B cell (primary cell): ENCODE data around the gene MRTFB. TPM values are rescaled to one million over a fixed set of nuclear protein-coding genes. Genes with fewer than 3 reads are reported as not detected.

ENCODE experiments used
- ATAC-seq: fragments of 200-7000 bp; cut with Tn5 transposase; one replicate; pipeline ENCODE4 v1.10.0; 2021; ENCODE audit warnings: low read depth, mild to moderate bottlenecking, moderate number of reproducible peaks, moderate library complexity
- CTCF ChIA-PET: fragments of 350-600 bp; sonication (Branson Sonifier 250); formaldehyde crosslinking; loops from one replicate; lab custom pipeline; 2021; ENCODE audit warnings: antibody characterized with exemption, inconsistent platforms; lab: Charles Lee
- POLR2A ChIA-PET: fragments of 350-600 bp; sonication (Branson Sonifier 250); formaldehyde crosslinking; loops from one replicate; lab custom pipeline; 2021; ENCODE audit warnings: antibody characterized with exemption; lab: Charles Lee
- DNase-seq: peaks from one replicate; pipeline ENCODE4 v3.0.0; 2013
- H2AFZ ChIP-seq: 2 replicates; pipeline ENCODE4 v1.6.1; 2012; ENCODE audit warnings: mild to moderate bottlenecking, low read depth, low read length; ENCODE audit not compliant: insufficient read depth, poor library complexity, severe bottlenecking
- H3K27ac ChIP-seq, 2 donors: 1 replicate in 1 of 2; 2 replicates in 1 of 2; pipeline ENCODE4 v1.5.1; 2012 to 2013; ENCODE audit warnings: low read length in 2 of 2, mild to moderate bottlenecking in 2 of 2, moderate library complexity in 1 of 2
- H3K27me3 ChIP-seq, 4 experiments: fragments of 200-600 bp in 1 of 4; sonication (generic) in 1 of 4; replicated peaks in 1 of 4; 1 replicate in 2 of 4; 2 replicates in 2 of 4; pipeline versions ENCODE4 v1.6.1 to v1.7.0; 2013 to 2016; ENCODE audit warnings: low read length in 3 of 4, mild to moderate bottlenecking in 2 of 4, mixed read lengths in 1 of 4, moderate library complexity in 1 of 4; ENCODE audit not compliant: insufficient read depth in 4 of 4, control insufficient read depth in 3 of 4; ENCODE audit errors: control extremely low read depth in 1 of 4
- H3K36me3 ChIP-seq, 2 experiments: replicated peaks in 1 of 2; 1 replicate in 1 of 2; 2 replicates in 1 of 2; pipeline versions ENCODE4 v1.6.1 to v1.7.1; 2013; ENCODE audit warnings: low read length in 1 of 2; ENCODE audit not compliant: insufficient read depth in 2 of 2, control insufficient read depth in 1 of 2; ENCODE audit errors: control extremely low read depth in 1 of 2, extremely low read depth in 1 of 2
- H3K4me1 ChIP-seq, 2 donors: fragments of 200-600 bp in 1 of 2; sonication (generic) in 1 of 2; 1 replicate in 1 of 2; 2 replicates in 1 of 2; pipeline versions ENCODE4 v1.5.1 to v1.6.1; 2013 to 2017; ENCODE audit warnings: low read length in 2 of 2; ENCODE audit not compliant: control insufficient read depth in 2 of 2, insufficient read depth in 2 of 2
- H3K4me2 ChIP-seq: replicated peaks from 2 replicates; pipeline ENCODE3; 2012; ENCODE audit warnings: mild to moderate bottlenecking, low read depth, low read length; ENCODE audit not compliant: poor library complexity, severe bottlenecking
- H3K4me3 ChIP-seq, 5 experiments: fragments of 200-600 bp in 1 of 5; sonication (generic) in 1 of 5; 1 replicate in 3 of 5; 2 replicates in 2 of 5; pipeline versions ENCODE4 v1.5.1 to v1.7.0; 2011 to 2016; ENCODE audit warnings: low read length in 4 of 5, mild to moderate bottlenecking in 4 of 5, low read depth in 2 of 5, control low read depth in 1 of 5, moderate library complexity in 1 of 5; ENCODE audit not compliant: insufficient read depth in 1 of 5; ENCODE audit errors: control extremely low read depth in 1 of 5, extremely low read depth in 1 of 5
- H3K79me2 ChIP-seq: fragments of 200-600 bp; sonication (generic); one replicate; pipeline ENCODE4 v1.6.0; 2016; ENCODE audit warnings: low read length; ENCODE audit not compliant: control insufficient read depth, insufficient read depth
- H3K9ac ChIP-seq: fragments of 200-600 bp; sonication (generic); 2 replicates; pipeline ENCODE4 v1.6.1; 2017; ENCODE audit warnings: mild to moderate bottlenecking, low read length, moderate library complexity
- H3K9me3 ChIP-seq, 3 donors: one replicate each; pipeline versions ENCODE4 v1.6.1 to v1.7.1; 2013; ENCODE audit warnings: low read length in 2 of 3; ENCODE audit not compliant: control insufficient read depth in 2 of 3, insufficient read depth in 1 of 3; ENCODE audit errors: control extremely low read depth in 1 of 3
- H4K20me1 ChIP-seq: 2 replicates; pipeline ENCODE4 v1.6.0; 2012; ENCODE audit warnings: mild to moderate bottlenecking, low read length; ENCODE audit not compliant: insufficient read depth, control insufficient read depth, poor library complexity, severe bottlenecking
- H3K27ac Mint-ChIP-seq: one replicate; pipeline ENCODE4 v1.8.0; 2021; ENCODE audit warnings: mixed read lengths
- H3K27me3 Mint-ChIP-seq: one replicate; pipeline ENCODE4 v1.8.0; 2021; ENCODE audit warnings: mixed read lengths
- H3K4me1 Mint-ChIP-seq: one replicate; pipeline ENCODE4 v1.8.0; 2021; ENCODE audit warnings: mixed read lengths
- H3K4me3 Mint-ChIP-seq: one replicate; pipeline ENCODE4 v1.8.0; 2021; ENCODE audit warnings: mixed read lengths
- H3K9me3 Mint-ChIP-seq: one replicate; pipeline ENCODE4 v1.8.0; 2022; ENCODE audit warnings: mixed read lengths; ENCODE audit not compliant: insufficient read depth
- EZH2 ChIP-seq: IDR thresholded peaks from 2 replicates; pipeline ENCODE4 v1.6.1; 2012; ENCODE audit warnings: borderline replicate concordance, low read depth, mild to moderate bottlenecking, moderate library complexity, low read length; ENCODE audit not compliant: insufficient read depth, poor library complexity, severe bottlenecking
- WGBS: methylation state at CpG from one replicate; pipeline ENCODE4 v1.1.5; 2013; ENCODE audit warnings: missing lambda C conversion rate; ENCODE audit not compliant: insufficient coverage; 5-methylcytosine and 5-hydroxymethylcytosine counted together
- intact Hi-C: fragments of 100-400 bp; cut with micrococcal nuclease; formaldehyde crosslinking; loops from one replicate; pipeline ENCODE4 v1.10.0; 2022
- polyA plus RNA-seq: library from polyadenylated mRNA; depleted of rRNA; stranded (reverse); fragments of >200 nt; gene quantifications from 2 replicates; pipeline ENCODE4 v1.2.3, GENCODE V29; 2012
- total RNA-seq, 2 donors: library from RNA; stranded (reverse); fragments of 120-200 nt in 1 of 2; gene quantifications; 1 replicate in 1 of 2; 2 replicates in 1 of 2; pipeline versions ENCODE4 v1.2.3 to v1.2.4, GENCODE V29; 2013 to 2022
- TF ChIP-seq, protein P1 (sequence below): fragments of 200-600 bp; IDR thresholded peaks from one replicate; pipeline ENCODE4 v1.8.0; 2022; ENCODE audit warnings: antibody characterized with exemption, mild to moderate bottlenecking

MRTFB gene
- total and polyA plus RNA-seq, 2 donors (not counting 1 experiment from before 2014, with no cell fraction given): 6.6 to 39.5 TPM

DNA sequence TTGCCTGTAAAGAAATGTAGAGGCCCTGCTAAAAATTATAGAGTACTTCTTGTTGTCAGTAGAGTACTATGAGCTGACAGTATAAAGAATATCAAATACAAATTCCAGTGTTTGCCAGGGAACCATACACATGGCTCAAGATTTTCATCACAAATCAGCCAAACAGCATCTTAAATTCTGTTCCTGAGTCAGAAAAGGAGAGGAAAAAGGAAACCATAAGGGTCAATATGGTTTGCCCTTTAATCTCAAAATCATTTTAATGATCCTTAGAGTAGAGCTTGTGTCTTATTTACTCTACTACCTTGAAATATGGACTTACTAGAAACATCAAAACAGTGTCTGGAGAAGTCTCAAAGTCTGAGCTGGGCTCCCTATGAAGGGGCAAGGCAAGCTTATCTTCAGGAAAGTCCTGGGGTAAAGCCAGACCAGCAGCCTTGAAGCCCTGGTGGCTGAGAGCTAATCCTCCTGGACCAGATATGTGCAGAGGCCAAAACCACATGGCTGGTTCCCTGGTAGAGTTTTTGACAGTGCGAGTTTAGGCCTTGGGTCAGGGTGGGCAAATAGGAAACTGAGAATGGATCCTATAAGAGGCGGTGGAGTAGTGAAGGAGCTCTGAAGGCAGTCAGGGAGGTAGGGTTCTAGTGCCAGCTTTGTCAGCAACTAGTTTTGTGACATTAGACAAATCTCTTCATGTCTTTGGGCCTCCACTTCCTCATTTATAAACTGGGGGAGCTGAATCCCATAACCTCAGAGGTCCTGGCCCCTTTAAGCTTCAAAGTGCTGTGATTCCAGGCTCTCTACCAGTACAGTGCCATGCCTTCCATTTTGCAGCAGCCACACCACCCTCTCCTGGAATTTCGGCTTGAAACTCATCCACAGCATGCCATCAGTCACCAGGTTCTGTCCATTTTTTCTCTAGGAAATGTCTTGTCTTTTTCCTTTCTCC, 38.9 kb downstream of the MRTFB start:
- Histone ChIP-seq H2AFZ (no peak overlapping the region), H3K79me2 (peaks cover 29% of the 10 kb centered on the region), H3K4me2 (no peak overlapping the region), H4K20me1 (no peaks in the 10 kb centered on the region), H3K27me3 (no peaks in the 10 kb centered on the region), H3K9ac (no peak overlapping the region), H3K27ac (no peak overlapping the region), H3K4me3 (no peak overlapping the region), H3K4me1 (no peaks in the 10 kb centered on the region), H3K36me3 (no peaks in the 10 kb centered on the region), H3K9me3 (no peaks in the 10 kb centered on the region)
- CTCF ChIA-PET: no interaction called here
- intact Hi-C loops: no loop called here
- DNase-seq: no peak
- H3K9me3 Mint-ChIP-seq: no peaks in the 10 kb centered on the region
- H3K27ac Mint-ChIP-seq: no peak overlapping the region
- H3K4me3 Mint-ChIP-seq: no peak overlapping the region
- WGBS: 100% methylated on average over 2 of the region's 3 CpGs
- no peak for ATAC-seq
- TF ChIP-seq EZH2: no peak
- TF ChIP-seq, protein P1, sequence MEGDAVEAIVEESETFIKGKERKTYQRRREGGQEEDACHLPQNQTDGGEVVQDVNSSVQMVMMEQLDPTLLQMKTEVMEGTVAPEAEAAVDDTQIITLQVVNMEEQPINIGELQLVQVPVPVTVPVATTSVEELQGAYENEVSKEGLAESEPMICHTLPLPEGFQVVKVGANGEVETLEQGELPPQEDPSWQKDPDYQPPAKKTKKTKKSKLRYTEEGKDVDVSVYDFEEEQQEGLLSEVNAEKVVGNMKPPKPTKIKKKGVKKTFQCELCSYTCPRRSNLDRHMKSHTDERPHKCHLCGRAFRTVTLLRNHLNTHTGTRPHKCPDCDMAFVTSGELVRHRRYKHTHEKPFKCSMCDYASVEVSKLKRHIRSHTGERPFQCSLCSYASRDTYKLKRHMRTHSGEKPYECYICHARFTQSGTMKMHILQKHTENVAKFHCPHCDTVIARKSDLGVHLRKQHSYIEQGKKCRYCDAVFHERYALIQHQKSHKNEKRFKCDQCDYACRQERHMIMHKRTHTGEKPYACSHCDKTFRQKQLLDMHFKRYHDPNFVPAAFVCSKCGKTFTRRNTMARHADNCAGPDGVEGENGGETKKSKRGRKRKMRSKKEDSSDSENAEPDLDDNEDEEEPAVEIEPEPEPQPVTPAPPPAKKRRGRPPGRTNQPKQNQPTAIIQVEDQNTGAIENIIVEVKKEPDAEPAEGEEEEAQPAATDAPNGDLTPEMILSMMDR: no peak
- H3K4me1 Mint-ChIP-seq: peaks cover 2% of the 10 kb centered on the region
- POLR2A ChIA-PET: no interaction called here
- no peaks in the 10 kb centered on the region for H3K27me3 Mint-ChIP-seq

DNA sequence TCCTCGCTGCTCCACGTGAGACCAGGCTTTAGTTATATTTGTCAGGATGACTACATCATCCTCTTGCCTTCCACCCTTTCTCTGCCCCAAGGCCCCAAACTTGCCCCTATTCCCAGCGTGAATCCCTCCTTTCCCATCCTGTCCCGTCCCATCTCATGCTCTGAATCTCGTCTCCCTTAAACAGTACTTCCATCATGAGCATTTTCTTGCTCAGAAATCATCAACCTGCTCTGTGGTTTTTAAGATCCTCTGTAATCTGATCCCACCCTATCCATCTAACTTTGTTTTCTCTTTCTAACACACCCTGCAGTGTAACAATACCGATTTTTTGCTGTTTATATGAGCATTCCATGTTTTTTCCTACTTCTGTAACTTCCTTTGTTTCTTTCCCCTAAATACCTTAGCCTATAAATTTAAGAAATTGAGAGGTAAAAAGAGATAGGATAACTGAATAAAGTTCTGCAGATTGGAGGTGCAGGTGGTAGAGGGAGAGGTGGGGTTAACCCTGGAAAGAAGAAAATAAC, 39.7 kb downstream of the MRTFB start:
- H3K27me3 Mint-ChIP-seq: no peaks in the 10 kb centered on the region
- intact Hi-C loops: no loop called here
- Histone ChIP-seq H4K20me1 (no peaks in the 10 kb centered on the region), H3K27me3 (no peaks in the 10 kb centered on the region), H3K79me2 (peaks cover 24% of the 10 kb centered on the region), H3K36me3 (no peaks in the 10 kb centered on the region), H3K9me3 (no peaks in the 10 kb centered on the region), H3K9ac (no peak overlapping the region), H3K4me3 (no peak overlapping the region), H3K4me1 (no peaks in the 10 kb centered on the region), H2AFZ (no peak overlapping the region), H3K27ac (no peak overlapping the region), H3K4me2 (no peak overlapping the region)
- no peak for DNase-seq
- POLR2A ChIA-PET: no interaction called here
- CTCF ChIA-PET: no interaction called here
- no peak for ATAC-seq
- no peak overlapping the region for H3K27ac Mint-ChIP-seq
- peaks cover 2% of the 10 kb centered on the region for H3K4me1 Mint-ChIP-seq
- TF ChIP-seq, protein P1: no peak
- TF ChIP-seq EZH2: no peak
- no peak overlapping the region for H3K4me3 Mint-ChIP-seq
- WGBS: 99% methylated on average over 5 of the region's 6 CpGs
- H3K9me3 Mint-ChIP-seq: no peaks in the 10 kb centered on the region
